Neuron (in vitro differentiated cells): ENCODE measurements around the gene AMOTL2.

ENCODE experiments used
- H2AFZ ChIP-seq: one replicate; pipeline ENCODE4 v1.6.1; 2013; ENCODE audit warnings: low read depth, mild to moderate bottlenecking, inconsistent platforms, low read length, moderate library complexity
- H3K27me3 ChIP-seq: one replicate; pipeline ENCODE4 v1.6.1; 2013; ENCODE audit warnings: low read length; ENCODE audit not compliant: insufficient read depth
- H3K36me3 ChIP-seq: one replicate; pipeline ENCODE4 v1.6.1; 2013; ENCODE audit warnings: low read length; ENCODE audit not compliant: insufficient read depth
- H3K4me1 ChIP-seq: one replicate; pipeline ENCODE4 v1.6.1; 2013; ENCODE audit warnings: low read length; ENCODE audit not compliant: insufficient read depth
- H3K4me3 ChIP-seq: 2 replicates; pipeline ENCODE4 v1.5.1; 2013; ENCODE audit warnings: mild to moderate bottlenecking, low read length, moderate library complexity
- H3K9me3 ChIP-seq: one replicate; pipeline ENCODE4 v1.6.1; 2013; ENCODE audit warnings: low read length

AMOTL2 gene

GRCh38 chr3:134367869-134368750 lies 6.1 kb downstream of the AMOTL2 start:
- H3K4me3 ChIP-seq = no peak overlapping the region
- peaks cover 90% of the 10 kb centered on the region for H3K36me3 ChIP-seq
- no peak overlapping the region for H2AFZ ChIP-seq
- H3K9me3 ChIP-seq = no peaks in the 10 kb centered on the region
- no peaks in the 10 kb centered on the region for H3K27me3 ChIP-seq
- peaks cover 47% of the 10 kb centered on the region for H3K4me1 ChIP-seq

GRCh38 chr3:134366928-134367811 lies 7.1 kb downstream of the AMOTL2 start:
- H2AFZ ChIP-seq = no peak overlapping the region
- H3K27me3 ChIP-seq = no peaks in the 10 kb centered on the region
- no peak overlapping the region for H3K4me3 ChIP-seq
- peaks cover 41% of the 10 kb centered on the region for H3K4me1 ChIP-seq
- H3K9me3 ChIP-seq = no peaks in the 10 kb centered on the region
- H3K36me3 ChIP-seq = peaks cover 97% of the 10 kb centered on the region

GRCh38 chr3:134366221-134366927 lies 7.9 kb downstream of the AMOTL2 start:
- no peak overlapping the region for H3K4me3 ChIP-seq
- peaks cover 97% of the 10 kb centered on the region for H3K36me3 ChIP-seq
- H2AFZ ChIP-seq = no peak overlapping the region
- H3K27me3 ChIP-seq = no peaks in the 10 kb centered on the region
- H3K4me1 ChIP-seq = peaks cover 33% of the 10 kb centered on the region
- no peaks in the 10 kb centered on the region for H3K9me3 ChIP-seq

GRCh38 chr3:134365766-134366065 lies 8.5 kb downstream of the AMOTL2 start:
- H3K4me1 ChIP-seq = peaks cover 28% of the 10 kb centered on the region
- H3K9me3 ChIP-seq = no peaks in the 10 kb centered on the region
- no peak overlapping the region for H2AFZ ChIP-seq
- no peaks in the 10 kb centered on the region for H3K27me3 ChIP-seq
- peaks cover 94% of the 10 kb centered on the region for H3K36me3 ChIP-seq
- no peak overlapping the region for H3K4me3 ChIP-seq

GRCh38 chr3:134364936-134365765 lies 9.1 kb downstream of the AMOTL2 start:
- H3K4me3 ChIP-seq = no peak overlapping the region
- H2AFZ ChIP-seq = no peak overlapping the region
- H3K36me3 ChIP-seq = peaks cover 94% of the 10 kb centered on the region
- H3K9me3 ChIP-seq = no peaks in the 10 kb centered on the region
- no peaks in the 10 kb centered on the region for H3K27me3 ChIP-seq
- peaks cover 28% of the 10 kb centered on the region for H3K4me1 ChIP-seq

- no peak overlapping the region for H3K4me3 ChIP-seq
- H3K36me3 ChIP-seq = peaks cover 94% of the 10 kb centered on the region
- H2AFZ ChIP-seq = no peak overlapping the region
- no peaks in the 10 kb centered on the region for H3K27me3 ChIP-seq
- no peaks in the 10 kb centered on the region for H3K9me3 ChIP-seq
- H3K4me1 ChIP-seq = peaks cover 37% of the 10 kb centered on the region
Observed at GRCh38 chr3:134364061-134364935, 9.9 kb downstream of the AMOTL2 start.

GRCh38 chr3:134363381-134363755 lies 10.9 kb downstream of the AMOTL2 start:
- Histone ChIP-seq H2AFZ (no peak overlapping the region), H3K27me3 (no peaks in the 10 kb centered on the region), H3K4me1 (peaks cover 42% of the 10 kb centered on the region), H3K4me3 (no peak overlapping the region), H3K36me3 (peaks cover 94% of the 10 kb centered on the region), H3K9me3 (no peaks in the 10 kb centered on the region)

- Histone ChIP-seq H3K27me3 (no peaks in the 10 kb centered on the region), H3K4me3 (no peak overlapping the region), H2AFZ (no peak overlapping the region), H3K36me3 (peaks cover 94% of the 10 kb centered on the region), H3K9me3 (no peaks in the 10 kb centered on the region), H3K4me1 (peaks cover 47% of the 10 kb centered on the region)
Observed at GRCh38 chr3:134362670-134363380, 11.4 kb downstream of the AMOTL2 start.

GRCh38 chr3:134362221-134362620 lies 12.0 kb downstream of the AMOTL2 start:
- Histone ChIP-seq H3K27me3 (no peaks in the 10 kb centered on the region), H3K36me3 (peaks cover 95% of the 10 kb centered on the region), H3K9me3 (no peaks in the 10 kb centered on the region), H2AFZ (no peak overlapping the region), H3K4me3 (no peak overlapping the region), H3K4me1 (peaks cover 53% of the 10 kb centered on the region)

GRCh38 chr3:134361162-134361835 lies 12.9 kb downstream of the AMOTL2 start:
- H3K27me3 ChIP-seq = no peaks in the 10 kb centered on the region
- H3K4me3 ChIP-seq = no peak overlapping the region
- no peaks in the 10 kb centered on the region for H3K9me3 ChIP-seq
- peaks cover 95% of the 10 kb centered on the region for H3K36me3 ChIP-seq
- no peak overlapping the region for H2AFZ ChIP-seq
- peaks cover 57% of the 10 kb centered on the region for H3K4me1 ChIP-seq

- no peaks in the 10 kb centered on the region for H3K27me3 ChIP-seq
- no peak overlapping the region for H3K4me3 ChIP-seq
- peaks cover 45% of the 10 kb centered on the region for H3K4me1 ChIP-seq
- no peak overlapping the region for H2AFZ ChIP-seq
- peaks cover 94% of the 10 kb centered on the region for H3K36me3 ChIP-seq
- H3K9me3 ChIP-seq = no peaks in the 10 kb centered on the region
Observed at GRCh38 chr3:134360046-134360445, 14.2 kb downstream of the AMOTL2 start.
